Astrocyte (in vitro differentiated cells and primary cell): ENCODE data around the gene KLK4. TPM values are rescaled to one million over a fixed set of nuclear protein-coding genes. Genes with fewer than 3 reads are reported as not detected.

Source experiments
- DNase-seq: peaks from one replicate; pipeline ENCODE4 v3.0.0-alpha.2; 2010; ENCODE audit warnings: low read depth
- FAIRE-seq: peaks from 2 replicates; lab custom pipeline; 2011; peaks lifted over from hg19 to GRCh38; lab: Jason Lieb, UNC
- H2AFZ ChIP-seq: 2 replicates; pipeline ENCODE4 v1.6.0; 2012; ENCODE audit warnings: low read depth, low read length, inconsistent platforms
- H3K27ac ChIP-seq: 2 replicates; pipeline ENCODE4 v1.5.1; 2011; ENCODE audit warnings: low read depth, low read length, inconsistent platforms
- H3K27me3 ChIP-seq: 2 replicates; pipeline ENCODE4 v1.6.0; 2011; ENCODE audit warnings: low read length, inconsistent platforms; ENCODE audit not compliant: insufficient read depth
- H3K36me3 ChIP-seq: 2 replicates; pipeline ENCODE4 v1.5.1; 2011; ENCODE audit warnings: low read length, inconsistent platforms; ENCODE audit not compliant: insufficient read depth
- H3K4me1 ChIP-seq: 2 replicates; pipeline ENCODE4 v1.5.1; 2011; ENCODE audit warnings: low read length, inconsistent platforms; ENCODE audit not compliant: insufficient read depth
- H3K4me2 ChIP-seq: 2 replicates; pipeline ENCODE4 v1.6.0; 2012; ENCODE audit warnings: low read length, inconsistent platforms
- H3K4me3 ChIP-seq: 2 replicates; pipeline ENCODE4 v1.5.1; 2011; ENCODE audit warnings: low read depth, mild to moderate bottlenecking, low read length, inconsistent platforms; ENCODE audit not compliant: insufficient read depth
- H3K79me2 ChIP-seq: 2 replicates; pipeline ENCODE4 v1.6.0; 2012; ENCODE audit warnings: mild to moderate bottlenecking, low read length, inconsistent platforms; ENCODE audit not compliant: insufficient read depth
- H3K9ac ChIP-seq: 2 replicates; pipeline ENCODE4 v1.6.0; 2012; ENCODE audit warnings: mild to moderate bottlenecking, low read length, inconsistent platforms
- H3K9me3 ChIP-seq: 2 replicates; pipeline ENCODE4 v1.5.1; 2012; ENCODE audit warnings: low read depth, mild to moderate bottlenecking, low read length, inconsistent platforms; ENCODE audit not compliant: insufficient read depth
- H4K20me1 ChIP-seq: 2 replicates; pipeline ENCODE4 v1.6.0; 2012; ENCODE audit warnings: low read length, inconsistent platforms; ENCODE audit not compliant: insufficient read depth
- H3K27ac Mint-ChIP-seq: one replicate; pipeline ENCODE4 v1.8.0; 2021; ENCODE audit warnings: mild to moderate bottlenecking, mixed read lengths; ENCODE audit not compliant: unreplicated experiment
- H3K27me3 Mint-ChIP-seq: one replicate; pipeline ENCODE4 v1.8.0; 2021; ENCODE audit warnings: low read depth, mixed read lengths; ENCODE audit not compliant: unreplicated experiment
- H3K36me3 Mint-ChIP-seq: one replicate; pipeline ENCODE4 v1.8.0; 2021; ENCODE audit warnings: low read depth, mixed read lengths; ENCODE audit not compliant: unreplicated experiment
- H3K4me1 Mint-ChIP-seq: one replicate; pipeline ENCODE4 v1.8.0; 2021; ENCODE audit warnings: low read depth, mixed read lengths; ENCODE audit not compliant: unreplicated experiment
- H3K4me3 Mint-ChIP-seq: one replicate; pipeline ENCODE4 v1.8.0; 2021; ENCODE audit warnings: mild to moderate bottlenecking, moderate library complexity, mixed read lengths; ENCODE audit not compliant: unreplicated experiment
- H3K9me3 Mint-ChIP-seq: one replicate; pipeline ENCODE4 v1.8.0; 2021; ENCODE audit warnings: mild to moderate bottlenecking, mixed read lengths; ENCODE audit not compliant: unreplicated experiment
- EZH2 ChIP-seq: IDR thresholded peaks from 2 replicates; pipeline ENCODE4 v1.6.1; 2012; ENCODE audit warnings: mild to moderate bottlenecking, low read length, inconsistent platforms; ENCODE audit not compliant: insufficient read depth
- total RNA-seq: library from RNA; stranded (reverse); gene quantifications from 2 replicates; pipeline ENCODE4 v1.2.1, GENCODE V29; 2021
- TF ChIP-seq, protein P1 (sequence below): IDR thresholded peaks from 2 replicates; pipeline ENCODE4 v1.5.1; 2011; ENCODE audit warnings: low read depth, mild to moderate bottlenecking, inconsistent platforms, low read length, moderate library complexity; ENCODE audit not compliant: insufficient read depth

KLK4 gene
- total RNA-seq, 1 donor from 2014 or later: not detected

DNA sequence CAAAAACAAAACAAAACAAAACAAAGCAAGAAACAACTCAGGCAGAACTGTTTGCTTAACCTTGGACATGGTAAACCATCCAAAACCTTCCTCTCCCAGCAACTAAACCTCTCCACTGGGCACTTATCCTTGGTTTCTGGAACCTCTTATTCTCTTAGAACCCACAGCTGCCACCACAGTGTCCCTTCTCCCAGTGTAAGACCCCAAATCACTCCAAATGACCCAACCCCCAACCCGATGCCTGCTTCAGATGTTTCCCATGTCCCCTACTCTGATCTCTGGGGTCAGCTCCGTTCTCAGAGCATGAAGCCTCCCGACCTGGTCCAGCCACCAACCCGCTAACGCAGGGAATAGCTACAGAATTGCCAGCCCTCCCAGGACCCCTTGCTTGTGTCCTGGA lies 37.0 kb downstream of the KLK4 start:
- no peak overlapping the region for H3K4me3 ChIP-seq
- H3K4me1 ChIP-seq: no peaks in the 10 kb centered on the region
- no peaks in the 10 kb centered on the region for H3K4me1 Mint-ChIP-seq
- H3K36me3 Mint-ChIP-seq: no peaks in the 10 kb centered on the region
- no peaks in the 10 kb centered on the region for H3K9me3 ChIP-seq
- no peaks in the 10 kb centered on the region for H4K20me1 ChIP-seq
- no peaks in the 10 kb centered on the region for H3K79me2 ChIP-seq
- TF ChIP-seq EZH2: no peak
- TF ChIP-seq, protein P1, sequence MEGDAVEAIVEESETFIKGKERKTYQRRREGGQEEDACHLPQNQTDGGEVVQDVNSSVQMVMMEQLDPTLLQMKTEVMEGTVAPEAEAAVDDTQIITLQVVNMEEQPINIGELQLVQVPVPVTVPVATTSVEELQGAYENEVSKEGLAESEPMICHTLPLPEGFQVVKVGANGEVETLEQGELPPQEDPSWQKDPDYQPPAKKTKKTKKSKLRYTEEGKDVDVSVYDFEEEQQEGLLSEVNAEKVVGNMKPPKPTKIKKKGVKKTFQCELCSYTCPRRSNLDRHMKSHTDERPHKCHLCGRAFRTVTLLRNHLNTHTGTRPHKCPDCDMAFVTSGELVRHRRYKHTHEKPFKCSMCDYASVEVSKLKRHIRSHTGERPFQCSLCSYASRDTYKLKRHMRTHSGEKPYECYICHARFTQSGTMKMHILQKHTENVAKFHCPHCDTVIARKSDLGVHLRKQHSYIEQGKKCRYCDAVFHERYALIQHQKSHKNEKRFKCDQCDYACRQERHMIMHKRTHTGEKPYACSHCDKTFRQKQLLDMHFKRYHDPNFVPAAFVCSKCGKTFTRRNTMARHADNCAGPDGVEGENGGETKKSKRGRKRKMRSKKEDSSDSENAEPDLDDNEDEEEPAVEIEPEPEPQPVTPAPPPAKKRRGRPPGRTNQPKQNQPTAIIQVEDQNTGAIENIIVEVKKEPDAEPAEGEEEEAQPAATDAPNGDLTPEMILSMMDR: no peak
- peaks cover 26% of the 10 kb centered on the region for H3K27me3 Mint-ChIP-seq
- no peak overlapping the region for H3K27ac Mint-ChIP-seq
- no peak for FAIRE-seq
- peaks cover 7% of the 10 kb centered on the region for H3K9me3 Mint-ChIP-seq
- H3K27me3 ChIP-seq: no peaks in the 10 kb centered on the region
- DNase-seq: no peak
- no peak overlapping the region for H3K4me3 Mint-ChIP-seq
- H2AFZ ChIP-seq: no peak overlapping the region
- H3K4me2 ChIP-seq: no peak overlapping the region
- H3K36me3 ChIP-seq: no peaks in the 10 kb centered on the region
- no peak overlapping the region for H3K27ac ChIP-seq
- H3K9ac ChIP-seq: no peak overlapping the region

DNA sequence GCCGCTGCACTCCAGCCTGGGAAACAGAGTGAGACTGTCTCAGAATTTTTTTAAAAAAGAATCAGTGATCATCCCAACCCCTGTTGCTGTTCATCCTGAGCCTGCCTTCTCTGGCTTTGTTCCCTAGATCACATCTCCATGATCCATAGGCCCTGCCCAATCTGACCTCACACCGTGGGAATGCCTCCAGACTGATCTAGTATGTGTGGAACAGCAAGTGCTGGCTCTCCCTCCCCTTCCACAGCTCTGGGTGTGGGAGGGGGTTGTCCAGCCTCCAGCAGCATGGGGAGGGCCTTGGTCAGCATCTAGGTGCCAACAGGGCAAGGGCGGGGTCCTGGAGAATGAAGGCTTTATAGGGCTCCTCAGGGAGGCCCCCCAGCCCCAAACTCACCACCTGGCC lies 38.1 kb downstream of the KLK4 start, which contains the start of gene KLK2:
KLK2 (plus strand) TSS at position 384 of the 400 bp plus-strand sequence. CDS start 35 bp downstream, outside the sequence.
- TF ChIP-seq, protein P1: no peak
- TF ChIP-seq EZH2: no peak
- Histone ChIP-seq H3K79me2 (no peaks in the 10 kb centered on the region), H3K27me3 (no peaks in the 10 kb centered on the region), H3K4me3 (no peak within 1 kb of the TSS), H4K20me1 (no peaks in the 10 kb centered on the region), H3K9me3 (no peaks in the 10 kb centered on the region), H3K4me1 (no peaks in the 10 kb centered on the region), H3K4me2 (no peak within 1 kb of the TSS), H3K9ac (no peak within 1 kb of the TSS), H3K27ac (no peak within 1 kb of the TSS), H3K36me3 (no peaks in the 10 kb centered on the region), H2AFZ (no peak within 1 kb of the TSS)
- Mint-ChIP-seq H3K27me3 (peaks cover 28% of the 10 kb centered on the region), H3K4me3 (no peak within 1 kb of the TSS), H3K27ac (no peak within 1 kb of the TSS), H3K4me1 (no peaks in the 10 kb centered on the region), H3K9me3 (peaks cover 7% of the 10 kb centered on the region), H3K36me3 (no peaks in the 10 kb centered on the region)
- DNase-seq (no peak), FAIRE-seq (no peak)

DNA sequence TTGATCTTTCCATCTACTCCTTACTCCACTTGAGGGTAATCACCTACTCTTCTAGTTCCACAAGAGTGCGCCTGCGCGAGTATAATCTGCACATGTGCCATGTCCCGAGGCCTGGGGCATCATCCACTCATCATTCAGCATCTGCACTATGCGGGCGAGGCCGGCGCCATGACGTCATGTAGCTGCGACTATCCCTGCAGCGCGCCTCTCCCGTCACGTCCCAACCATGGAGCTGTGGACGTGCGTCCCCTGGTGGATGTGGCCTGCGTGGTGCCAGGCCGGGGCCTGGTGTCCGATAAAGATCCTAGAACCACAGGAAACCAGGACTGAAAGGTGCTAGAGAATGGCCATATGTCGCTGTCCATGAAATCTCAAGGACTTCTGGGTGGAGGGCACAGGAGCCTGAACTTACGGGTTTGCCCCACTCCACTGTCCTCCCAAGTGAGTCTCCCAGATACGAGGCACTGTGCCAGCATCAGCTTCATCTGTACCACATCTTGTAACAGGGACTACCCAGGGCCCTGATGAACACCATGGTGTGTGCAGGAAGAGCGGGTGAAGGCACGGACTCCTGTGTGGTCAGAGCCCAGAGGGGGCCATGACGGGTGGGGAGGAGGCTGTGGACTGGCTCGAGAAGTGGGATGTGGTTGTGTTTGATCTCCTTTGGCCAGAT lies 40.6 kb downstream of the KLK4 start:
- no peaks in the 10 kb centered on the region for H3K36me3 ChIP-seq
- H3K4me3 Mint-ChIP-seq: no peak overlapping the region
- no peak overlapping the region for H3K4me3 ChIP-seq
- no peak overlapping the region for H3K9ac ChIP-seq
- no peak for TF ChIP-seq EZH2
- TF ChIP-seq, protein P1: no peak
- no peaks in the 10 kb centered on the region for H3K4me1 Mint-ChIP-seq
- peaks cover 28% of the 10 kb centered on the region for H3K27me3 Mint-ChIP-seq
- FAIRE-seq: no peak
- no peaks in the 10 kb centered on the region for H3K9me3 ChIP-seq
- H3K4me1 ChIP-seq: no peaks in the 10 kb centered on the region
- no peak overlapping the region for H3K27ac Mint-ChIP-seq
- H3K36me3 Mint-ChIP-seq: no peaks in the 10 kb centered on the region
- H2AFZ ChIP-seq: no peak overlapping the region
- peaks cover 7% of the 10 kb centered on the region for H3K9me3 Mint-ChIP-seq
- H3K4me2 ChIP-seq: no peak overlapping the region
- no peak for DNase-seq
- H3K79me2 ChIP-seq: no peaks in the 10 kb centered on the region
- H3K27ac ChIP-seq: no peak overlapping the region
- H4K20me1 ChIP-seq: no peaks in the 10 kb centered on the region
- no peaks in the 10 kb centered on the region for H3K27me3 ChIP-seq
